OCI-LY7 (cell line): ENCODE measurements around the gene SPOCK1. TPM values are rescaled to one million over a fixed set of nuclear protein-coding genes. Genes with fewer than 3 reads are reported as not detected.

Source experiments
- BruUV-seq: library from RNA; stranded (reverse); fragments of 400-500 nt; replicated peaks from 2 replicates; lab custom pipeline; 2021; lab: Mats Ljungman, UMichigan
- CTCF ChIA-PET: fragments of 300-600 bp; sonication (Branson Sonifier 250); formaldehyde crosslinking; loops from one replicate; lab custom pipeline; 2022; ENCODE audit warnings: antibody characterized with exemption; ENCODE audit not compliant: unreplicated experiment; lab: Charles Lee
- POLR2A ChIA-PET: fragments of 300-600 bp; sonication (Branson Sonifier 250); formaldehyde crosslinking; loops from one replicate; lab custom pipeline; 2022; ENCODE audit warnings: antibody characterized with exemption; lab: Charles Lee
- DNase-seq: peaks from one replicate; pipeline ENCODE4 v3.0.0-alpha.2; 2015; ENCODE audit warnings: low spot score
- H2AFZ ChIP-seq: fragments of 200-600 bp; sonication (generic), shearing (Covaris generic); 2 replicates; pipeline ENCODE4 v1.6.1; 2014; ENCODE audit warnings: mild to moderate bottlenecking, antibody characterized with exemption, low read length, moderate library complexity
- H3K27ac ChIP-seq: fragments of 200-600 bp; sonication (generic); 2 replicates; pipeline ENCODE4 v1.5.1; 2014; ENCODE audit warnings: mixed run types, low read depth, mild to moderate bottlenecking, moderate library complexity, low read length, inconsistent platforms; ENCODE audit not compliant: poor library complexity, severe bottlenecking
- H3K36me3 ChIP-seq: fragments of 200-600 bp; sonication (generic); 2 replicates; pipeline ENCODE4 v1.6.1; 2014; ENCODE audit warnings: mild to moderate bottlenecking, antibody characterized with exemption, low read length, moderate library complexity, mixed read lengths; ENCODE audit not compliant: insufficient read depth
- H3K4me1 ChIP-seq: fragments of 200-600 bp; sonication (generic); 2 replicates; pipeline ENCODE4 v1.5.1; 2014; ENCODE audit warnings: mild to moderate bottlenecking, low read length; ENCODE audit not compliant: insufficient read depth, poor library complexity, severe bottlenecking
- H3K4me2 ChIP-seq: fragments of 200-600 bp; sonication (generic); 2 replicates; pipeline ENCODE4 v1.6.1; 2014; ENCODE audit warnings: mild to moderate bottlenecking, low read length
- H3K4me3 ChIP-seq: fragments of 200-600 bp; sonication (generic); 2 replicates; pipeline ENCODE4 v1.5.1; 2014; ENCODE audit warnings: mild to moderate bottlenecking, low read depth, low read length; ENCODE audit not compliant: poor library complexity, severe bottlenecking
- H3K79me2 ChIP-seq: fragments of 200-600 bp; sonication (generic); 2 replicates; pipeline ENCODE4 v1.6.1; 2016; ENCODE audit warnings: low read depth, mild to moderate bottlenecking, low read length, moderate library complexity, mixed read lengths; ENCODE audit not compliant: insufficient read depth
- H3K9me2 ChIP-seq: fragments of 200-600 bp; sonication (generic); 2 replicates; pipeline ENCODE4 v1.6.1; 2016; ENCODE audit warnings: mild to moderate bottlenecking, low read length, mixed read lengths; ENCODE audit not compliant: insufficient read depth
- H3K9me3 ChIP-seq: fragments of 200-600 bp; sonication (generic); 2 replicates; pipeline ENCODE4 v1.6.1; 2014; ENCODE audit warnings: mild to moderate bottlenecking, mixed run types, low read length, mixed read lengths
- H4K20me1 ChIP-seq: fragments of 200-600 bp; sonication (generic); 2 replicates; pipeline ENCODE4 v1.6.1; 2014; ENCODE audit warnings: mild to moderate bottlenecking, antibody characterized with exemption, low read length, moderate library complexity, mixed read lengths; ENCODE audit not compliant: insufficient read depth
- CTCF ChIP-seq: fragments of 200-600 bp; sonication (generic); conservative IDR thresholded peaks from 2 replicates; pipeline ENCODE4 v1.5.1; 2014; ENCODE audit warnings: mild to moderate bottlenecking, antibody characterized with exemption, low read length, moderate library complexity, mixed read lengths
- EZH2phosphoT487 ChIP-seq: fragments of 200-600 bp; sonication (generic); IDR thresholded peaks from 2 replicates; pipeline ENCODE4 v1.6.1; 2018; ENCODE audit warnings: low read depth, borderline replicate concordance, mild to moderate bottlenecking, mixed run types, antibody characterized with exemption, low read length, moderate library complexity, mixed read lengths
- intact Hi-C: fragments of 100-400 bp; cut with micrococcal nuclease; formaldehyde crosslinking; loops from one replicate; pipeline ENCODE4 v1.10.0; 2022; ENCODE audit not compliant: unreplicated experiment
- total RNA-seq, 2 experiments: library from RNA; depleted of rRNA in 1 of 2; stranded (reverse); fragments of >200 nt in 1 of 2; shearing (Covaris generic) in 1 of 2; gene quantifications; 2 replicates each; pipeline ENCODE4 v1.2.3, GENCODE V29; 2014 to 2022

SPOCK1 gene
- total RNA-seq, 2 experiments from 2014 or later = 0.29 to 1.5 TPM

GRCh38 chr5:137273511-137273910 lies 225.6 kb downstream of the SPOCK1 start:
- TF ChIP-seq CTCF (no peak), EZH2phosphoT487 (no peak)
- intact Hi-C loops = no loop called here
- Histone ChIP-seq H3K4me3 (no peak overlapping the region), H4K20me1 (no peaks in the 10 kb centered on the region), H3K4me2 (no peak overlapping the region), H3K9me3 (no peaks in the 10 kb centered on the region), H3K79me2 (no peaks in the 10 kb centered on the region), H3K27ac (no peak overlapping the region), H3K36me3 (no peaks in the 10 kb centered on the region), H3K4me1 (no peaks in the 10 kb centered on the region), H2AFZ (no peak overlapping the region), H3K9me2 (no peaks in the 10 kb centered on the region)
- BruUV-seq = no TSS peak
- ChIA-PET CTCF (no interaction called here), POLR2A (no interaction called here)
- DNase-seq = no peak

- Histone ChIP-seq H3K27ac (no peak overlapping the region), H3K4me2 (no peak overlapping the region), H4K20me1 (no peaks in the 10 kb centered on the region), H3K4me3 (no peak overlapping the region), H3K36me3 (no peaks in the 10 kb centered on the region), H3K79me2 (no peaks in the 10 kb centered on the region), H3K9me2 (no peaks in the 10 kb centered on the region), H3K4me1 (no peaks in the 10 kb centered on the region), H3K9me3 (no peaks in the 10 kb centered on the region), H2AFZ (no peak overlapping the region)
- TF ChIP-seq CTCF (no peak), EZH2phosphoT487 (no peak)
- ChIA-PET CTCF (no interaction called here), POLR2A (no interaction called here)
- intact Hi-C loops = no loop called here
- no peak for DNase-seq
- BruUV-seq = no TSS peak
Measured at GRCh38 chr5:137272831-137273230, 226.3 kb downstream of the SPOCK1 start.

GRCh38 chr5:137269946-137270345 lies 229.2 kb downstream of the SPOCK1 start:
- CTCF ChIA-PET = no interaction called here
- BruUV-seq = no TSS peak
- Histone ChIP-seq H3K79me2 (no peaks in the 10 kb centered on the region), H4K20me1 (no peaks in the 10 kb centered on the region), H3K4me2 (no peak overlapping the region), H2AFZ (no peak overlapping the region), H3K9me2 (no peaks in the 10 kb centered on the region), H3K4me3 (no peak overlapping the region), H3K27ac (no peak overlapping the region), H3K4me1 (no peaks in the 10 kb centered on the region), H3K36me3 (no peaks in the 10 kb centered on the region), H3K9me3 (no peaks in the 10 kb centered on the region)
- intact Hi-C loops = no loop called here
- POLR2A ChIA-PET = no interaction called here
- TF ChIP-seq EZH2phosphoT487 (no peak), CTCF (no peak)
- DNase-seq = no peak
